Uterus (tissue), 2 donors: Measurements from ENCODE around the gene PIGM.

Experiments
- POLR2A ChIP-seq, 2 donors: fragments of 450-650 bp; IDR thresholded peaks; one replicate each; pipeline ENCODE4 v1.6.1; 2016; ENCODE audit warnings: antibody characterized with exemption in 2 of 2, mild to moderate bottlenecking in 1 of 2, moderate library complexity in 1 of 2
- TF ChIP-seq, protein P1 (sequence below), 4 experiments: fragments of 200-600 bp in 2 of 4; fragments of 450-650 bp in 2 of 4; sonication (generic) in 2 of 4; IDR thresholded peaks; one replicate each; pipeline ENCODE4 v1.5.1; 2016 to 2019; ENCODE audit warnings: antibody characterized with exemption in 4 of 4, mild to moderate bottlenecking in 2 of 4, moderate library complexity in 1 of 4

- TF ChIP-seq, protein P1, sequence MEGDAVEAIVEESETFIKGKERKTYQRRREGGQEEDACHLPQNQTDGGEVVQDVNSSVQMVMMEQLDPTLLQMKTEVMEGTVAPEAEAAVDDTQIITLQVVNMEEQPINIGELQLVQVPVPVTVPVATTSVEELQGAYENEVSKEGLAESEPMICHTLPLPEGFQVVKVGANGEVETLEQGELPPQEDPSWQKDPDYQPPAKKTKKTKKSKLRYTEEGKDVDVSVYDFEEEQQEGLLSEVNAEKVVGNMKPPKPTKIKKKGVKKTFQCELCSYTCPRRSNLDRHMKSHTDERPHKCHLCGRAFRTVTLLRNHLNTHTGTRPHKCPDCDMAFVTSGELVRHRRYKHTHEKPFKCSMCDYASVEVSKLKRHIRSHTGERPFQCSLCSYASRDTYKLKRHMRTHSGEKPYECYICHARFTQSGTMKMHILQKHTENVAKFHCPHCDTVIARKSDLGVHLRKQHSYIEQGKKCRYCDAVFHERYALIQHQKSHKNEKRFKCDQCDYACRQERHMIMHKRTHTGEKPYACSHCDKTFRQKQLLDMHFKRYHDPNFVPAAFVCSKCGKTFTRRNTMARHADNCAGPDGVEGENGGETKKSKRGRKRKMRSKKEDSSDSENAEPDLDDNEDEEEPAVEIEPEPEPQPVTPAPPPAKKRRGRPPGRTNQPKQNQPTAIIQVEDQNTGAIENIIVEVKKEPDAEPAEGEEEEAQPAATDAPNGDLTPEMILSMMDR (IDR thresholded peaks at IDR 0.05): no peak
- TF ChIP-seq POLR2A (IDR thresholded peaks at IDR 0.05): no peak
These were observed 48.1 kb downstream of the PIGM start for GRCh38 chr1:159983681-159984080.
